ENCODE measurements around the gene PLXNC1. TPM values are rescaled to one million over a fixed set of nuclear protein-coding genes. Genes with fewer than 3 reads are reported as not detected.

PLXNC1 gene
- total RNA-seq, 3 donors from 2014 or later, result 5.2 to 13.2 (median 6.2) TPM

DNA sequence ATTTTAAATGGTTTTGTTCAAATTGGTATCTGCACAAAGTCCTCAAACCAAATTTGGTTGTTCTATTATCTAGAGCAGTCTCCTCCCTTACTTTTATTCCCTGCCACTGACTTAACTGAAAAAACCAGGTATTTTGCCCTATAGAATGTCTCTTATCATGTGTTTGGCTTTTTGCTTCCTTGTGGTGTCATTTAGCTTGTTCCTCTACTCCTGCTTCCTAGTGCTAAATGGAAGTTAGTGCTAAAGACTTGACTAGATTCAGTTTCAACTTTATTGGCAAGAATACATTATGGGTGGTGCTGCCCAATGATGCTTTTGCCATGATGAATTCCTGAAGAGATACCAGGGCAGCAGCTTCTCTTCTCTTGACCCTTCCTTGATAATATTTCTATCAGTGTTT is 29.7 kb downstream of the PLXNC1 start:
- ATAC-seq (no peak), DNase-seq (no peak)
- intact Hi-C loops (cut with DNase I, micrococcal nuclease), result no loop called here
- Histone ChIP-seq H3K4me1 (ENCODE audit: low read depth) (peaks cover 2% of the 10 kb centered on the region), H3K4me3 (no peak overlapping the region), H3K36me3 (ENCODE audit: low read depth) (no peaks in the 10 kb centered on the region), H3K9me3 (peaks cover 4% of the 10 kb centered on the region)
- TF ChIP-seq, protein P1, sequence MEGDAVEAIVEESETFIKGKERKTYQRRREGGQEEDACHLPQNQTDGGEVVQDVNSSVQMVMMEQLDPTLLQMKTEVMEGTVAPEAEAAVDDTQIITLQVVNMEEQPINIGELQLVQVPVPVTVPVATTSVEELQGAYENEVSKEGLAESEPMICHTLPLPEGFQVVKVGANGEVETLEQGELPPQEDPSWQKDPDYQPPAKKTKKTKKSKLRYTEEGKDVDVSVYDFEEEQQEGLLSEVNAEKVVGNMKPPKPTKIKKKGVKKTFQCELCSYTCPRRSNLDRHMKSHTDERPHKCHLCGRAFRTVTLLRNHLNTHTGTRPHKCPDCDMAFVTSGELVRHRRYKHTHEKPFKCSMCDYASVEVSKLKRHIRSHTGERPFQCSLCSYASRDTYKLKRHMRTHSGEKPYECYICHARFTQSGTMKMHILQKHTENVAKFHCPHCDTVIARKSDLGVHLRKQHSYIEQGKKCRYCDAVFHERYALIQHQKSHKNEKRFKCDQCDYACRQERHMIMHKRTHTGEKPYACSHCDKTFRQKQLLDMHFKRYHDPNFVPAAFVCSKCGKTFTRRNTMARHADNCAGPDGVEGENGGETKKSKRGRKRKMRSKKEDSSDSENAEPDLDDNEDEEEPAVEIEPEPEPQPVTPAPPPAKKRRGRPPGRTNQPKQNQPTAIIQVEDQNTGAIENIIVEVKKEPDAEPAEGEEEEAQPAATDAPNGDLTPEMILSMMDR (IDR thresholded peaks at IDR 0.05), result no peak

DNA sequence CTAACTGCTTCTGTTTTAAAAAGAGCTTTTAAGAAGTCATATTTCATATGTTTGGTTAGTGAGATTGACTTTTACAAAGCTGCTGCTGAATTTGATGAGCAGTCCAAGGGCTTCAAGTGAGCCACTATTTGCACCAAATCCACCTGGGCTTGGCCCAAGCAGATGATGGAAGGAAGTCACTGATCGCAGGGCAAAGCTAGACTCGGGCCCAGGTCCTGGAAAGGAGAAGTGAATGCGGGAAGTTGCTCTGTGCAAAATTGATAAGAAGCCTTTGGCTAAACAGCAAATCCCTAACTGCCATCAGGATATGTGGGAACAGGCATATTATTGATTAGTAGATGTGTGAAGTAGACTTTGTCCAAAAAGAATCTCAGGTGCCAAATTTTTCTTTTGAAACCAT is 30.5 kb downstream of the PLXNC1 start:
- Histone ChIP-seq H3K36me3 (ENCODE audit: low read depth) (no peaks in the 10 kb centered on the region), H3K9me3 (peaks cover 4% of the 10 kb centered on the region), H3K4me1 (ENCODE audit: low read depth) (peaks cover 8% of the 10 kb centered on the region), H3K4me3 (no peak overlapping the region)
- intact Hi-C loops (cut with DNase I, micrococcal nuclease), result no loop called here
- ATAC-seq, result no peak
- DNase-seq, result no peak
- TF ChIP-seq, protein P1 (IDR thresholded peaks at IDR 0.05), result no peak

DNA sequence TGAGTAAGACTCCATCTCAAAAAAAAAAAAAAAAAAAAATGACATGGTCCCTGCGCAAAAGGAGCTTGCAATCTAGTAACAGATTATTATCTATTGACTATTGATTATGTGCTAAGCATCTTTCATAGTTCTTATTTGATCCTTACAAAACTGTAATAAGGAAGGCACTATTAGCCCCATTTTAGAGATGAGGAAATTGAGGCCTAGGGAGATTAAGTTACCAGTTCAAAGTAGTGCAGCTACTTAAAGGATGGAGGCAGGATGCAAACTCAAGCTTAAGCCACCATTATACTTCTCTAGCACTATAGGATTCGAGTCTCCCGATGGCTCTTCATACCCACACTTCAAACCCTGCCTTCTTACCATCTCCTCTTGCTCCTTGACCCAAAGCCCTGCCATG is 31.3 kb downstream of the PLXNC1 start:
- TF ChIP-seq, protein P1 (IDR thresholded peaks at IDR 0.05), result no peak
- Histone ChIP-seq H3K36me3 (ENCODE audit: low read depth) (no peaks in the 10 kb centered on the region), H3K4me3 (no peak overlapping the region), H3K4me1 (ENCODE audit: low read depth) (peaks cover 8% of the 10 kb centered on the region), H3K9me3 (peaks cover 4% of the 10 kb centered on the region)
- ATAC-seq, result no peak
- DNase-seq, result no peak
- intact Hi-C loops (cut with DNase I, micrococcal nuclease), result no loop called here

DNA sequence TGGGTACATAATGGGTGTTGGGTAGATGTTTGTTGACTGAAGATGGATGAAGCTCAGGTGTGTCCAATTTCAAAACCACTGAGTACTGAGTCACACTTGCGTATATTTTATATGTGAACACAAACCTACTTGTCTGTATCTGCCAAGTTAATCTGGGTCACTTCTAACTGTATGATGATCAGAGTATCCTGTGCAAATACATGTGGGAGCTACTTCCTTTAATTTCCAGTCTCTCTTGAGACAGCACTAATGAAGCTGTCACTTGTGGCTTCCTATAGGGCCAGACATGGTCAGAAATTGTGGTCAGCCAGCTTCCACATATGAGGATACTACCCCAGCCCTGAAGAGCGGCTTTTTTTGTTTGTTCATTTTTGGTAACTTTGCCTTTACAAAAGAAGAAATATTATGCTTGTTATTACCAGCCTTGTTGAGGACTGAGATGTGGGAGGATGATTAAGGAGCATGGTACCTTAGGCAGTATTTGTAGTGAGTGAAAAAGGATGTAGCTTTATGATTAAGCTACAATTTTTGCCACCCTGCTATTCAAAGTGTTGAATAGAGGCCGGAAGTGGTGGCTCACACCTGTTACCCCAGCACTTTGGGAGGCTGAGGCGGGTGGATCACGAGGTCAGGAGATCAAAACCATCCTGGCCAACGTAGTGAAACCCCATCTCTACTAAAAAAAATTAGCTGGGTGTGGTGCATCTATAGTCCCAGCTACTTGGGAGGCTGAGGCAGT is 32.4 kb downstream of the PLXNC1 start:
- Histone ChIP-seq H3K4me1 (ENCODE audit: low read depth) (peaks cover 8% of the 10 kb centered on the region), H3K36me3 (ENCODE audit: low read depth) (no peaks in the 10 kb centered on the region), H3K9me3 (peaks cover 4% of the 10 kb centered on the region), H3K4me3 (no peak overlapping the region)
- TF ChIP-seq, protein P1 (IDR thresholded peaks at IDR 0.05), result no peak
- ATAC-seq, result peak; percentile 35
- no peak for DNase-seq
- intact Hi-C loops (cut with DNase I, micrococcal nuclease), result no loop called here

DNA sequence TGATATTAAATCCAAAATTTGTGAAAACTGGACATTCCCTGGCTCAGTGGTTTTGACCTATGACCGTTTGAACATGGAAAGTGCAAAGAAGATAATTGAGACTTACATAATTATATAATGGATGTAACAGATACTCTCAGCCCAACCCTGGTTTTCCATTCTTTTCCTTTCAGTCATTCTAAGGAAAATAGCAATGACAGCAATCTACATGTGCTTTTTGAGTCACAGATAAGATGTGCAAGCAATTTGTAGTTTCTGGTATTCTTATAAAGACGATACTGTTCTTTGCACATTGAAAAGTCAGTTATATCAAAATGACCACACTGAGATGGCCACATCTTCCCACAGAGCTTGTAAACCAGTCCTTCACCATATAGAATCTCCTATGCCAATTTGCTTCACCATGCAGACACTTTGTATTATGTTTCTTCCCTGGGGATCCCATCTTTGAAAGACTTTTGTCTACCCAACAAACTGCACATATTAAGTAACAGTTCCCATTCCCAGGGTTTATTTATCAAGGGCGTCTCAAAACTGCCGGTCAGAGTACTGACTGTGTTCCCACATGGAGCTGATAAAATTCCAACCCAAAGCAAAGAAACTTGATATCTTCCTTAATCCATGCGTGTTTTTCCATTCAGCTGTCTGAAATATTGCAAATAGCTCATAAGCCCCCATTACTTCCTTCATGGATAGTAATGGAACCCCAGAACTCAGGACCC is 34.8 kb downstream of the PLXNC1 start:
- intact Hi-C loops (cut with DNase I, micrococcal nuclease), result no loop called here
- ATAC-seq, result peak; percentile 53
- TF ChIP-seq, protein P1 (IDR thresholded peaks at IDR 0.05), result no peak
- peaks cover 8% of the 10 kb centered on the region for H3K4me1 ChIP-seq (ENCODE audit: low read depth)
- H3K9me3 ChIP-seq, result peaks cover 2% of the 10 kb centered on the region
- no peaks in the 10 kb centered on the region for H3K36me3 ChIP-seq (ENCODE audit: low read depth)
- DNase-seq, result no peak
- no peak overlapping the region for H3K4me3 ChIP-seq
